Measurements from ENCODE around the gene GPNMB. TPM values are rescaled to one million over a fixed set of nuclear protein-coding genes. Genes with fewer than 3 reads are reported as not detected.

GPNMB gene
- total RNA-seq, 4 donors from 2014 or later = 48.1 to 136 (median 70.4) TPM

DNA sequence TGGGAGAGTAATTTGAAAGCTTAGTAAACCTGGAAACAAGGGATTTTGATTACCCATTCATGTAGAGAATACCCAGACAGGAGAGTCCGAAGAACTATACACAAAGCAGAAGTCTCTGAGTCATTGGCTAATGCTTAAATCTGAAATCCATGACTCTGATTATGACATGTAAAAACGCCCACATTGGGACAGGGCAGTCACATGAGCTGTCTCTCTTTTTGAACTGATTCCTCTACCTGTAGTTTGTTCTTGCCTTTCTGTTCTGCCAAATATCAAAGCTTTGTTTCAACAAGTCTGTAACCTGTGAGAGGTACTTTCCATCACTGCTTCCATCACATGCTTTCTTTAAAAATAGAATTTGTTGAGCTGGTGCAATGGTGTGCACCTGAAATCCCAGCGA, 4.3 kb upstream of the GPNMB start:
- TF ChIP-seq, protein P1, sequence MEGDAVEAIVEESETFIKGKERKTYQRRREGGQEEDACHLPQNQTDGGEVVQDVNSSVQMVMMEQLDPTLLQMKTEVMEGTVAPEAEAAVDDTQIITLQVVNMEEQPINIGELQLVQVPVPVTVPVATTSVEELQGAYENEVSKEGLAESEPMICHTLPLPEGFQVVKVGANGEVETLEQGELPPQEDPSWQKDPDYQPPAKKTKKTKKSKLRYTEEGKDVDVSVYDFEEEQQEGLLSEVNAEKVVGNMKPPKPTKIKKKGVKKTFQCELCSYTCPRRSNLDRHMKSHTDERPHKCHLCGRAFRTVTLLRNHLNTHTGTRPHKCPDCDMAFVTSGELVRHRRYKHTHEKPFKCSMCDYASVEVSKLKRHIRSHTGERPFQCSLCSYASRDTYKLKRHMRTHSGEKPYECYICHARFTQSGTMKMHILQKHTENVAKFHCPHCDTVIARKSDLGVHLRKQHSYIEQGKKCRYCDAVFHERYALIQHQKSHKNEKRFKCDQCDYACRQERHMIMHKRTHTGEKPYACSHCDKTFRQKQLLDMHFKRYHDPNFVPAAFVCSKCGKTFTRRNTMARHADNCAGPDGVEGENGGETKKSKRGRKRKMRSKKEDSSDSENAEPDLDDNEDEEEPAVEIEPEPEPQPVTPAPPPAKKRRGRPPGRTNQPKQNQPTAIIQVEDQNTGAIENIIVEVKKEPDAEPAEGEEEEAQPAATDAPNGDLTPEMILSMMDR (IDR thresholded peaks at IDR 0.05) = no peak
- TF ChIP-seq EP300 (IDR thresholded peaks at IDR 0.05) (no peak), POLR2AphosphoS5 (IDR thresholded peaks at IDR 0.05) (no peak), POLR2A (IDR thresholded peaks at IDR 0.05) (no peak)
- no peak overlapping the region for H3K27ac ChIP-seq
- H3K4me3 ChIP-seq = no peak overlapping the region
- no peaks in the 10 kb centered on the region for H3K36me3 ChIP-seq
- H3K4me1 ChIP-seq = peaks cover 0 to 31% (median 0%) of the 10 kb centered on the region in 3 donors
- 45 to 57% methylated on average over 2 to 3 of the region's 3 CpGs for WGBS, 2 donors (ENCODE audit: low coverage in 1 of 2)
- no peaks in the 10 kb centered on the region for H3K9me3 ChIP-seq
- peaks cover 1% of the 10 kb centered on the region for H3K27me3 ChIP-seq
- ATAC-seq = no peak

DNA sequence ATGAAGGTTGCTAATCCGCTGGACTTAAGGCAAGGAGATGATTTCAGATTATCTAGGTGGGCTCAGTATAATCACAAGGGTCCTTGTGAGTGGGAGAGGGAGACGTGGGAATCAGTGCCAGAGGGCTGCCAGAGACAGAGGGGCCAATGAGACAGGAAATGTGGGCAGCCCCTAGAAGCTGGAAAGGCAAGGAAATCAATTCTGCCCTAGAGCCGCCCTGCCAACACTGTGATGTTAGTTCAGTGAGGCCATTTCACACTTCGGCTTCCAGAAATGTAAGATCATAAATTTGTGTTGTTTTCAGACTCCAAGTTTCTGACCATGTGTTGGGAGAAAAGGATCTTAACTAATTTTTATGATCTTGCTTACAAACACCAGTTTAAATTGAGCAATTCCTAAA, 3.6 kb upstream of the GPNMB start:
- Histone ChIP-seq H3K9me3 (no peaks in the 10 kb centered on the region), H3K4me3 (no peak overlapping the region), H3K27me3 (peaks cover 7% of the 10 kb centered on the region), H3K36me3 (no peaks in the 10 kb centered on the region), H3K27ac (peak overlapping the region in 3 of 4 donors; percentile 20 to 33 (median 25)), H3K4me1 (peaks cover 0 to 37% (median 0%) of the 10 kb centered on the region in 3 donors)
- no peak for ATAC-seq
- WGBS, 2 donors (ENCODE audit: low coverage in 1 of 2) = 42 to 60% methylated on average over 3 of the region's 4 CpGs
- TF ChIP-seq, protein P1 (IDR thresholded peaks at IDR 0.05) = no peak
- TF ChIP-seq POLR2A (IDR thresholded peaks at IDR 0.05) (no peak), POLR2AphosphoS5 (IDR thresholded peaks at IDR 0.05) (no peak), EP300 (IDR thresholded peaks at IDR 0.05) (no peak)

DNA sequence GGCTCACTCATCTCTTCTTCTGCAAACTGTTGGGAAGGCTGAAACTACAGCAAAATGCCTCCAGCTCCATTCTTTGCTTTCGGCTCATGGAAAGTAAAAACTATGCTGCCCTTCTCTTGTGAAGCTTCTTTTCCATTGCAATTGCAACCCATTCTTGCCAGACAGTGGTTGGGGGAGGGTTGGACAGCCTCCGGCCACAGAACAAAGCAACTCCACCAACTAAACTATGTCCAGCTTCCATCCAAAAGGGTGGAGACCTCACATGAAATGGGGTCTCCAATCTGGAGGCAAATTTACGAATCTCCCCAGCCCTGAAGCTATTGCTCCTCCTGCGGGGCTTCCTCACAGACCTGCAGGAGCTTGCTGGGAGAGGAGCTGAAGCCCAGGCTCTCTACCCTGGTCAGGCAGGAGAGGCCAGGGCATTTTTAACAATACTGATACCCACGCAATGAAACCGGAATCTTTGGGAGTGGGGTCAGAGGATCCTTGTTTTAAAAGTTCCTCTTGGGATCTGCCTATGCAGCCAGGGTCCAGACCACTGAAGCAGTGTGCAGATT, 549 bp downstream of the GPNMB start:
- Histone ChIP-seq H3K27ac (peak overlapping the region in 3 of 4 donors; percentile 73 to 81 (median 78)), H3K27me3 (peaks cover 22% of the 10 kb centered on the region), H3K4me1 (peaks cover 0 to 54% (median 0%) of the 10 kb centered on the region in 3 donors), H3K4me3 (peak overlapping the region; percentile 27 to 55), H3K36me3 (no peaks in the 10 kb centered on the region), H3K9me3 (peaks cover 0 to 7% (median 0%) of the 10 kb centered on the region in 3 donors)
- no peak for TF ChIP-seq POLR2AphosphoS5 (IDR thresholded peaks at IDR 0.05)
- TF ChIP-seq EP300 (IDR thresholded peaks at IDR 0.05) = no peak
- TF ChIP-seq, protein P1 (IDR thresholded peaks at IDR 0.05) = no peak
- TF ChIP-seq POLR2A (IDR thresholded peaks at IDR 0.05) = no peak
- 32 to 80% methylated on average over 1 to 4 of the region's 6 CpGs for WGBS, 2 donors (ENCODE audit: low coverage in 1 of 2)
- ATAC-seq = peak; percentile 15

DNA sequence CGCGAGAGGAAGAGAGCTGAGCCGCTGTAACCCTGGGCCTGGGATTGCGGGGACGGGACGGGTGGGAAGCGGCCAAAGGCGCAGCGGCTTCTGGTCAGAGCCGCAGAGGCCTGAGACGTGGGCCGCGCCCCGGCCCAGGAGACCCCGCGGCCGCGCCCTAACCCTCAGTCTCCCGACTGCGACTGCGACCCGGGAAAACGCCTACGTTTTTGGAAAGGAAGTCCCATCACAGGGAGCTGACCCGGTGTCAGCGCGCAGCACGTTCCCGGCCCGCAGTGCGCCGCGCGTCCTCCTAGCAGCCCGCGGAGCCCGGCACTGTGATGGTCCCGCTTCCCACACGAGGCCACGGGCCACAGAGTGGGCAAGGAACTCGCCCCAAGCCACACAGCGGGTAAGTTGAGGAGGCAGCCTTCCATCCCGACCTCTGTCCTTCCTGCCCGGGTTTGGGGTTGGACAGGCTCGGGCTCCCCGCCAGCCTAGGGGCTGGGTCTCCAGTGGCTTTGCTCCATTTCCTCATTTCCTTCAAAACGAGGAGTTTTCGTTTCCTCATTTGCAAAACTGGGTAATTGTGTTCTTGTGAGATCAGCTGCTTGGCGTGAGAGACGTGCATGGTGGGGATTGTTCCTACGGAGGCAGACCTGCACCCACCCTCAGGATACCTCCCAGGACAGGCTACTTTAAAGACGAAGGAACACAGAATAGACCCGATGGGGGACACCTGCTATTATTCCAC, 1.2 kb downstream of the GPNMB start:
- peak; percentile 51 for ATAC-seq
- Histone ChIP-seq H3K27ac (peak overlapping the region in 3 of 4 donors; percentile 73 to 81 (median 78)), H3K9me3 (peaks cover 0 to 7% (median 0%) of the 10 kb centered on the region in 3 donors), H3K4me1 (peaks cover 0 to 49% (median 0%) of the 10 kb centered on the region in 3 donors), H3K4me3 (peak overlapping the region; percentile 27 to 55), H3K36me3 (no peaks in the 10 kb centered on the region), H3K27me3 (peaks cover 22% of the 10 kb centered on the region)
- WGBS, 2 donors (ENCODE audit: low coverage in 1 of 2) = 19% methylated on average over 19 of the region's 53 CpGs; no CpG with 5 or more reads in 1 of the 2 donors
- TF ChIP-seq POLR2A (IDR thresholded peaks at IDR 0.05) = peak in 1 of 2 donors; percentile 27
- TF ChIP-seq POLR2AphosphoS5 (IDR thresholded peaks at IDR 0.05) = no peak

DNA sequence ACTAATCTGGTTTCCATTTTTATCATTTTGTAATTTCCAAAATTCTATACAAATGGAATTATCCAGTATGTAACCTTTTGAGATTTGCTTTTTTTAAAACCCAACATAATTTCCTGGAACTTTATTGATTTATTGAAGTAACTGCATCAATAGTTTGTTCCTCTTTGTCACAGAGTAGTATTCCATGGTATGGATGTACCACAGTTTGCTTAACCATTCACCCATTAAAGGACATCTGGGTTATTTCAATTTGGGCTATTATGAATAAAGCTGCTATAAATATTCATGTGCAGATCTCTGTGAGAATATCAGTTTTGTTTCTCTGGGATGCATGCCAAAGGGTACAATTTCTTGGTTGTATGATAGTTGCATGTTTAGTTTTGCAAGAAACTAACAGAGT, 2.9 kb downstream of the GPNMB start:
- no peak for ATAC-seq
- Histone ChIP-seq H3K9me3 (peaks cover 0 to 7% (median 0%) of the 10 kb centered on the region in 3 donors), H3K4me1 (peaks cover 0 to 41% (median 0%) of the 10 kb centered on the region in 3 donors), H3K4me3 (no peak overlapping the region), H3K27ac (no peak overlapping the region), H3K27me3 (peaks cover 22% of the 10 kb centered on the region), H3K36me3 (peaks cover 0 to 13% of the 10 kb centered on the region in 2 donors)
- TF ChIP-seq POLR2A (IDR thresholded peaks at IDR 0.05) (no peak), POLR2AphosphoS5 (IDR thresholded peaks at IDR 0.05) (no peak), EP300 (IDR thresholded peaks at IDR 0.05) (no peak)
- TF ChIP-seq, protein P1 (IDR thresholded peaks at IDR 0.05) = no peak

Measured in gastroesophageal sphincter (tissue), 4 donors.